ENCODE data around the gene HACD4.

- TF ChIP-seq CTCF (IDR thresholded peaks at IDR 0.05) (no peak), EP300 (IDR thresholded peaks at IDR 0.05) (no peak), POLR2A (IDR thresholded peaks at IDR 0.05) (no peak)
Measured at GRCh38 chr9:21075484-21075883, 44.0 kb upstream of the HACD4 start.

All from stomach (tissue), 4 donors.